GM12865 (cell line): Measurements from ENCODE around the gene FARP1.

Experiments used
- DNase-seq: peaks from one replicate; pipeline ENCODE4 v3.0.0; 2010; ENCODE audit warnings: low read depth
- H3K4me3 ChIP-seq: 2 replicates; pipeline ENCODE4 v1.5.1; 2011; ENCODE audit warnings: mild to moderate bottlenecking, low read depth, low read length, control low read depth
- CTCF ChIP-seq: IDR thresholded peaks from 2 replicates; pipeline ENCODE4 v1.5.1; 2011; ENCODE audit warnings: low read length, control low read depth, low read depth, inconsistent platforms; ENCODE audit not compliant: insufficient read depth; ENCODE audit errors: missing control alignments

Gene FARP1

DNA sequence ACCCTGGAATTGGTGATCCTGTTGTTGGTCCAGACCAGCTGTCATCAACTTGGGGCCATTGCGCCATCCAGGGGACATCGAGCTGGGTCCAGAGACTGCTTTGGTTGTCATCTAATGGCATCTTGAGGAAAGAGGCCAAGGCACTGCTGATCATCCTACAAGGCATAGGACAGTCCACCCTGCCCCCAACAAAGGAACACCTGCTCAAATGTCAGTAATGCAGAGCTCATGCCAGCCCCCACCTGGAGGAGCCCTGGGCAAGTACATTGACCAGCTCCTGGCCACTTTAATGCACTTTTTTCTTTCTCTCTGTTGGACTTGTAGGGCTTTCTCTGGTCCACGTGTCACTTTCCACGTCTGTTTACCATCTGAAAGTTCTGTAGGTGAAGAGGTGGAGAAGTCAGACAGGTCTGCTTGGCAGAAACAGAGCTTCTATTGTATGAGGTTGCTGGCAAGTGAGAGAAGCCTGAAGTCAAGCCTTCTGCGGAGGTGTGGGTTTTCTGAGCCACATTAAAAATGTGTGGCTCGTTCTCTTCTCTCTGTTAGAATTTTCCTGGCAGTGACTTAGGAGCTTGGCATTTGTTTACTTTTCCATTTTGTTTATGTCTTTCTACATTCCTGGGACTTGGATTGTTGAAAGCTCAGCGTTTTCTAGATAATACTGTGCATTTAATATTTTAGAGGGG lies 158.2 kb downstream of the FARP1 start:
- H3K4me3 ChIP-seq: no peak overlapping the region
- no peak for TF ChIP-seq CTCF
- DNase-seq: no peak

DNA sequence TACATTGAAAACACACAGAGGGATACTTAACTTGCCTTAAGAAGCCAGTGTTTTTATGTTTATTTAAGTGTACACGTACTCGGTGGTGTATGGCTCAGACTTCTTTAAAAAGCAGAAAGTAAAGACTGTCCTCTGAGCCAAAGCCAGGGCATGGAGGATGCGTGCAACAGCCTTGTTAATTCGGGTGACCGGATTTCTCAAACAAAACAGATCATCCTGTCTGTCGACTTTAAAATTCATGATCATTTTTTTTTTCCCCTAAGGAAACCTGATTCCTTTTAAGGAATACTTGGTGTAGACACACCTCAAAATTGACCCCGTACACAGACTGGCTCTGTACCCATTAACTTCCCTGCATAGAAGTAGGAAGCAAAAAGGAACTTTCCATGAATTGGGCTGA lies 158.8 kb downstream of the FARP1 start:
- no peak for DNase-seq
- H3K4me3 ChIP-seq: no peak overlapping the region
- no peak for TF ChIP-seq CTCF

DNA sequence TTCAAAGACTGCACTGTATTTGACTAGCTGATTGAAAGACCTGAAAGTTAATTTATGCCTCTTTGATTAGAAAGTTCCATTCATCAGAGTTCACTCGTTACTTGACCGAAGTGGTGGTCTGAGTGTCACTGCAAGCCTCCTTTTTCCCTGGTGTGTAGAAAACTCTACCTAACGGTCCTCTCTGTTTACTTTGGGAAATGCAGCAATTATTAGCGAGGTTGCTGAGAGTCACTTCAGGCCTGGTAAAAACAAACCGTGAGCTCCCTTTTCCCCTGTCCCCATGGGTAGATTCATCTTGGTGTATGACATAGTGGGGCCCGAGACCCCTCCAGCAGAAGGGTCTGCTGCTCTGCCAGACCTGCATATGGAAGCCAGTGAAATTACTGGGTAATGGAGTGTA lies 161.0 kb downstream of the FARP1 start:
- no peak overlapping the region for H3K4me3 ChIP-seq
- no peak for DNase-seq
- TF ChIP-seq CTCF: no peak

DNA sequence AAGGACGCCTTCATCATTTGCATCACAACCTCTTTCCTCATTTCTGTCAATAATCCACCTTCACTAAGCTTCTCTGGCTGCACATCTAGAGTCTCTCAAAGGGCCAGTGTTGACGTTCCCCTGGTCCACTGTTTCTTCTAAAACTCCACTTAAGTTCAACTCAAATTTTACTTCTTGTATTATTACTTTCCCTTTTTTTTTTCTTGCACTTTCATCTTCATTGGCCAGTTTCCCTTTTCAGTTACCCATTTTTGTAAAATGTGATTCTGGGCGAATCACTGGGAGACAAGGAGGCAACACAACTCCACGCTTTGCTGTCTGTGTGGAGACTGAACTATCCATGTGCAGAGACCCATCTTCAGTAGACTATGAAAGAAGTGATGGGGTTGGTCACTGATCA lies 162.8 kb downstream of the FARP1 start:
- DNase-seq: no peak
- no peak for TF ChIP-seq CTCF
- no peak overlapping the region for H3K4me3 ChIP-seq

- H3K4me3 ChIP-seq: no peak overlapping the region
- no peak for TF ChIP-seq CTCF
- no peak for DNase-seq
These were observed 164.7 kb downstream of the FARP1 start for GRCh38 chr13:98307463-98308085.

- DNase-seq: no peak
- no peak for TF ChIP-seq CTCF
- H3K4me3 ChIP-seq: no peak overlapping the region
These were observed 165.4 kb downstream of the FARP1 start for GRCh38 chr13:98308086-98308911.
